Hypothalamus (tissue), 51 donors: ENCODE data around the gene CRYBB1.
A peak's percentile ranks its signal among the peaks of the same experiment; 100 is the strongest.

Experiments used
- DNase-seq, 51 donors: peaks; one replicate each; lab custom pipeline; 2025; lab: John Stamatoyannopoulos, UW

CRYBB1 gene

GRCh38 chr22:26559961-26560575, 57.8 kb downstream of the CRYBB1 start:
- no peak for DNase-seq

GRCh38 chr22:26558248-26558895, 59.5 kb downstream of the CRYBB1 start:
- DNase-seq, result no peak

GRCh38 chr22:26556904-26557303, 60.9 kb downstream of the CRYBB1 start:
- DNase-seq, result no peak

- DNase-seq, result peak in 2 of 51 donors; percentile 15 to 16
Observed at GRCh38 chr22:26555478-26555877, 62.3 kb downstream of the CRYBB1 start.

- DNase-seq, result no peak
Observed at GRCh38 chr22:26554956-26555355, 62.9 kb downstream of the CRYBB1 start.

- no peak for DNase-seq
Observed at GRCh38 chr22:26553056-26553752, 64.6 kb downstream of the CRYBB1 start.

GRCh38 chr22:26552466-26552865, 65.4 kb downstream of the CRYBB1 start:
- DNase-seq, result no peak

- DNase-seq, result no peak
Observed at GRCh38 chr22:26551568-26551967, 66.3 kb downstream of the CRYBB1 start.

GRCh38 chr22:26550498-26551033, 67.3 kb downstream of the CRYBB1 start:
- DNase-seq, result peak in 35 of 51 donors; percentile 9 to 75 (median 40)

GRCh38 chr22:26549902-26550497, 67.8 kb downstream of the CRYBB1 start:
- no peak for DNase-seq
